K562 (cell line): ENCODE measurements around the gene DLGAP1. TPM values are rescaled to one million over a fixed set of nuclear protein-coding genes. Genes with fewer than 3 reads are reported as not detected.

Experiments used
- CEBPG ChIP-seq, 3 experiments: fragments of 200-800 bp in 1 of 3; sonication (Bioruptor generic) in 1 of 3; sonication (generic) in 1 of 3; formaldehyde crosslinking in 1 of 3; IDR thresholded peaks in 2 of 3; conservative IDR thresholded peaks in 1 of 3; 2 replicates each; pipeline versions ENCODE4 v1.6.1 to v1.8.0; 2016 to 2022; ENCODE audit warnings: missing compliant biosample characterization in 2 of 3, missing genetic modification characterization in 2 of 3, mild to moderate bottlenecking in 1 of 3, missing genetic modification reagents in 1 of 3
- FOXK1 ChIP-seq: sonication (generic); formaldehyde crosslinking; IDR thresholded peaks from 2 replicates; pipeline ENCODE4 v1.8.0; 2022; ENCODE audit warnings: missing genetic modification reagents, mild to moderate bottlenecking, borderline replicate concordance
- HCFC1 ChIP-seq: IDR thresholded peaks from 2 replicates; pipeline ENCODE4 v1.6.1; 2012; ENCODE audit warnings: low read depth, low read length, improper control_type of control experiment
- IRF9 ChIP-seq: fragments of 450-650 bp; IDR thresholded peaks from 2 replicates; pipeline ENCODE4 v1.6.1; 2016; ENCODE audit warnings: missing biosample characterization, missing genetic modification characterization
- KDM1A ChIP-seq, 2 experiments: fragments of 450-650 bp; IDR thresholded peaks; 2 replicates each; pipeline ENCODE4 v1.6.1; 2016; ENCODE audit warnings: mild to moderate bottlenecking in 2 of 2
- NFIX ChIP-seq: fragments of 250-450 bp; sonication (Bioruptor Pico); IDR thresholded peaks from 2 replicates; pipeline ENCODE4 v1.4.0; 2020; ENCODE audit warnings: low read depth, mild to moderate bottlenecking, moderate library complexity
- NR2F6 ChIP-seq: fragments of 450-650 bp; formaldehyde crosslinking; IDR thresholded peaks from 2 replicates; pipeline ENCODE4 v1.4.0; 2020; ENCODE audit warnings: mild to moderate bottlenecking
- RNF219 ChIP-seq: fragments of 250-450 bp; sonication (Bioruptor Pico); IDR thresholded peaks from 2 replicates; pipeline ENCODE4 v1.5.0; 2022; ENCODE audit warnings: mild to moderate bottlenecking
- SP1 ChIP-seq: sonication (generic); formaldehyde crosslinking; IDR thresholded peaks from 2 replicates; pipeline ENCODE4 v1.8.1; 2022; ENCODE audit warnings: mild to moderate bottlenecking, missing genetic modification reagents
- TCF7L2 ChIP-seq: fragments of 150-350 bp; IDR thresholded peaks from 2 replicates; pipeline ENCODE4 v1.6.1; 2016; ENCODE audit warnings: low read depth, mild to moderate bottlenecking, low read length, moderate library complexity
- TRIM28 ChIP-seq: fragments of 450-650 bp; IDR thresholded peaks from 2 replicates; pipeline ENCODE4 v1.6.1; 2017
- ZNF121 ChIP-seq: sonication (generic); formaldehyde crosslinking; conservative IDR thresholded peaks from 2 replicates; pipeline ENCODE4 v1.8.0; 2022; ENCODE audit warnings: missing genetic modification reagents
- polyA plus RNA-seq, 8 experiments: library from polyadenylated mRNA; depleted of rRNA in 4 of 8; stranded (reverse) in 5 of 8; unstranded in 3 of 8; fragments of >200 nt; fragmentation: Nextera tagmentation in 2 of 8; fragmentation: Illumina TruSeq in 1 of 8; extraction: Ambion mirVana in 2 of 8; extraction: Trizol in 1 of 8; gene quantifications; 2 replicates each; pipeline versions ENCODE4 v1.2.1 to v1.2.3, GENCODE V29; 2011 to 2014; ENCODE audit warnings: inconsistent platforms in 1 of 8, missing spikeins in 1 of 8
- total RNA-seq, 7 experiments: library from RNA; depleted of rRNA in 6 of 7; stranded (reverse); fragments of >200 nt in 6 of 7; fragmentation: Illumina TruSeq in 2 of 7; extraction: Trizol in 2 of 7; gene quantifications; 2 replicates each; pipeline versions ENCODE4 v1.2.1 to v1.2.3, GENCODE V29; 2011 to 2021; ENCODE audit warnings: low replicate concordance in 1 of 7
- TF ChIP-seq, protein P1 (sequence below): fragments of 450-650 bp; formaldehyde crosslinking; IDR thresholded peaks from 2 replicates; pipeline ENCODE4 v1.4.0; 2022; ENCODE audit warnings: missing genetic modification characterization
- TF ChIP-seq, protein P2 (sequence below): fragments of 200-800 bp; sonication (Bioruptor generic); IDR thresholded peaks from 2 replicates; pipeline ENCODE4 v1.6.1; 2016; ENCODE audit warnings: missing genetic modification characterization, missing compliant biosample characterization
- TF ChIP-seq, protein P3 (sequence below): sonication (generic); formaldehyde crosslinking; IDR thresholded peaks from 2 replicates; pipeline ENCODE4 v1.8.0; 2022; ENCODE audit warnings: mild to moderate bottlenecking, missing genetic modification reagents

The DLGAP1 gene
- total and polyA plus RNA-seq, 9 of the 15 experiments (the other 6 are each of a cell fraction or from before 2014, with no cell fraction given) = 0.04 to 0.22 (median 0.08) TPM

DNA sequence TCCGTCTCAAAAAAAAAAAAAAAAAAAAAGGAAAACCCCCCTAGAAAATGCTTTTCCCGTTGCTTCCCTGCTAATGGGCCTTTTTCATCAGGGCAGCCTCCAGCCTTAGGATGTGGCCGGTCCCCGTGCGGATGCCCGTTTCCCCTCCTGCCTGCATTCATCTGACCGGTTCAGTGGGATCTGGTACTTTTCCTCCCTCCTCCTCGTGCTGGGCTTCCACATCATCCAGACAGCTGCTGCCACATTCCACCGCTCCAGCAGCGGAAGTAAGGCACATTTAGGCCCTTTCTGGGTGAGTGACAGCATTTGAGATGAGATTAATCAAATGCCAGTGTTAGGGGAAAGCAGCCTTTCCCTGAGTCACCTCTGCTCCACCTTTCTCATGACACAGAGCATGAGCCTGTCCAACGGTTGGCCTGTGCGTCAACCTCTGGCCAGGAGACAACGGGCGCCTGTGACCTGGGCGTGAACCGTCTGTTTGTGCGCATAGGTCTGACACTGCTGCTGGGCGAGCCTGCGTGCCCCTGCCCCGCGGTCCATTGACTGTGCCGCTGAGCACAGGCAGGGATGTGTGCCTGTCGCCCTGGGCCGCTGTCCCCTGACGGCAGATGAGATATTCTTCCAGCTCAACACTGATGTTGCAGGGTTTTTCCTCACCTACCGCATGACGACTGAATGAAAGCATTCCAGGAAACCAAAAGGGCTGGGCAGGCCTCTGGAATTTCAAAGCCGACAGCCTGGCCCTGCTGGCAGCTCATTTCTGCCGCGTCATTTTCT, 831.1 kb downstream of the DLGAP1 start (continued):
- TF ChIP-seq HCFC1 (peak; percentile 54), NR2F6 (CRISPR knock-in tag) (peak; percentile 94; the same call in 1 of the 2 replicates), ZNF121 (CRISPR knock-in tag) (no peak), IRF9 (tag) (peak; percentile 73), CEBPG (CRISPR knock-in tag; IDR thresholded peaks at IDR 0.05) (peak; percentile 86), CEBPG (tag; conservative IDR thresholded peaks at IDR 0.05 in 1 of 2, IDR thresholded peaks at IDR 0.05 in 1 of 2) (peak in 1 of 2 experiments; percentile 56; a peak in 1 of 4 replicates), FOXK1 (no peak), SP1 (CRISPR knock-in tag) (peak; percentile 82), TCF7L2 (no peak), RNF219 (CRISPR knock-in tag) (0 out of 2 replicates have a peak, but pooled peaks have one; percentile 5), TRIM28 (no peak), KDM1A (IDR thresholded peaks at IDR 0.05) (no peak), NFIX (CRISPR knock-in tag) (no peak)
- TF ChIP-seq, protein P1, sequence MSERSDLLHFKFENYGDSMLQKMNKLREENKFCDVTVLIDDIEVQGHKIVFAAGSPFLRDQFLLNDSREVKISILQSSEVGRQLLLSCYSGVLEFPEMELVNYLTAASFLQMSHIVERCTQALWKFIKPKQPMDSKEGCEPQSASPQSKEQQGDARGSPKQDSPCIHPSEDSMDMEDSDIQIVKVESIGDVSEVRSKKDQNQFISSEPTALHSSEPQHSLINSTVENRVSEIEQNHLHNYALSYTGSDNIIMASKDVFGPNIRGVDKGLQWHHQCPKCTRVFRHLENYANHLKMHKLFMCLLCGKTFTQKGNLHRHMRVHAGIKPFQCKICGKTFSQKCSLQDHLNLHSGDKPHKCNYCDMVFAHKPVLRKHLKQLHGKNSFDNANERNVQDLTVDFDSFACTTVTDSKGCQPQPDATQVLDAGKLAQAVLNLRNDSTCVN = peak; percentile 18; the same call in 1 of the 2 replicates
- TF ChIP-seq, protein P2, sequence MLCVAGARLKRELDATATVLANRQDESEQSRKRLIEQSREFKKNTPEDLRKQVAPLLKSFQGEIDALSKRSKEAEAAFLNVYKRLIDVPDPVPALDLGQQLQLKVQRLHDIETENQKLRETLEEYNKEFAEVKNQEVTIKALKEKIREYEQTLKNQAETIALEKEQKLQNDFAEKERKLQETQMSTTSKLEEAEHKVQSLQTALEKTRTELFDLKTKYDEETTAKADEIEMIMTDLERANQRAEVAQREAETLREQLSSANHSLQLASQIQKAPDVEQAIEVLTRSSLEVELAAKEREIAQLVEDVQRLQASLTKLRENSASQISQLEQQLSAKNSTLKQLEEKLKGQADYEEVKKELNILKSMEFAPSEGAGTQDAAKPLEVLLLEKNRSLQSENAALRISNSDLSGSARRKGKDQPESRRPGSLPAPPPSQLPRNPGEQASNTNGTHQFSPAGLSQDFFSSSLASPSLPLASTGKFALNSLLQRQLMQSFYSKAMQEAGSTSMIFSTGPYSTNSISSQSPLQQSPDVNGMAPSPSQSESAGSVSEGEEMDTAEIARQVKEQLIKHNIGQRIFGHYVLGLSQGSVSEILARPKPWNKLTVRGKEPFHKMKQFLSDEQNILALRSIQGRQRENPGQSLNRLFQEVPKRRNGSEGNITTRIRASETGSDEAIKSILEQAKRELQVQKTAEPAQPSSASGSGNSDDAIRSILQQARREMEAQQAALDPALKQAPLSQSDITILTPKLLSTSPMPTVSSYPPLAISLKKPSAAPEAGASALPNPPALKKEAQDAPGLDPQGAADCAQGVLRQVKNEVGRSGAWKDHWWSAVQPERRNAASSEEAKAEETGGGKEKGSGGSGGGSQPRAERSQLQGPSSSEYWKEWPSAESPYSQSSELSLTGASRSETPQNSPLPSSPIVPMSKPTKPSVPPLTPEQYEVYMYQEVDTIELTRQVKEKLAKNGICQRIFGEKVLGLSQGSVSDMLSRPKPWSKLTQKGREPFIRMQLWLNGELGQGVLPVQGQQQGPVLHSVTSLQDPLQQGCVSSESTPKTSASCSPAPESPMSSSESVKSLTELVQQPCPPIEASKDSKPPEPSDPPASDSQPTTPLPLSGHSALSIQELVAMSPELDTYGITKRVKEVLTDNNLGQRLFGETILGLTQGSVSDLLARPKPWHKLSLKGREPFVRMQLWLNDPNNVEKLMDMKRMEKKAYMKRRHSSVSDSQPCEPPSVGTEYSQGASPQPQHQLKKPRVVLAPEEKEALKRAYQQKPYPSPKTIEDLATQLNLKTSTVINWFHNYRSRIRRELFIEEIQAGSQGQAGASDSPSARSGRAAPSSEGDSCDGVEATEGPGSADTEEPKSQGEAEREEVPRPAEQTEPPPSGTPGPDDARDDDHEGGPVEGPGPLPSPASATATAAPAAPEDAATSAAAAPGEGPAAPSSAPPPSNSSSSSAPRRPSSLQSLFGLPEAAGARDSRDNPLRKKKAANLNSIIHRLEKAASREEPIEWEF (CRISPR knock-in tag) = peak; percentile 86
- TF ChIP-seq, protein P3, sequence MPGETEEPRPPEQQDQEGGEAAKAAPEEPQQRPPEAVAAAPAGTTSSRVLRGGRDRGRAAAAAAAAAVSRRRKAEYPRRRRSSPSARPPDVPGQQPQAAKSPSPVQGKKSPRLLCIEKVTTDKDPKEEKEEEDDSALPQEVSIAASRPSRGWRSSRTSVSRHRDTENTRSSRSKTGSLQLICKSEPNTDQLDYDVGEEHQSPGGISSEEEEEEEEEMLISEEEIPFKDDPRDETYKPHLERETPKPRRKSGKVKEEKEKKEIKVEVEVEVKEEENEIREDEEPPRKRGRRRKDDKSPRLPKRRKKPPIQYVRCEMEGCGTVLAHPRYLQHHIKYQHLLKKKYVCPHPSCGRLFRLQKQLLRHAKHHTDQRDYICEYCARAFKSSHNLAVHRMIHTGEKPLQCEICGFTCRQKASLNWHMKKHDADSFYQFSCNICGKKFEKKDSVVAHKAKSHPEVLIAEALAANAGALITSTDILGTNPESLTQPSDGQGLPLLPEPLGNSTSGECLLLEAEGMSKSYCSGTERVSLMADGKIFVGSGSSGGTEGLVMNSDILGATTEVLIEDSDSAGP (CRISPR knock-in tag) = peak; percentile 84
